ENCODE results near the gene PPP3CA.

PPP3CA gene

GRCh38 chr4:101329592-101329991 is 17.7 kb downstream of the PPP3CA start:
- no peak for DNase-seq

GRCh38 chr4:101328063-101328602 is 19.2 kb downstream of the PPP3CA start:
- DNase-seq, result no peak

- no peak for DNase-seq
These were observed 20.8 kb downstream of the PPP3CA start for GRCh38 chr4:101326576-101326975.

GRCh38 chr4:101322743-101323142 is 24.6 kb downstream of the PPP3CA start:
- DNase-seq, result no peak

GRCh38 chr4:101321481-101322042 is 25.8 kb downstream of the PPP3CA start:
- DNase-seq, result no peak

GRCh38 chr4:101315786-101316185 is 31.5 kb downstream of the PPP3CA start:
- DNase-seq, result no peak

GRCh38 chr4:101315041-101315440 is 32.3 kb downstream of the PPP3CA start:
- no peak for DNase-seq

GRCh38 chr4:101309925-101310324 is 37.4 kb downstream of the PPP3CA start:
- DNase-seq, result no peak

- no peak for DNase-seq
These were observed 39.4 kb downstream of the PPP3CA start for GRCh38 chr4:101307899-101308298.

GRCh38 chr4:101306764-101307615 is 40.3 kb downstream of the PPP3CA start:
- DNase-seq, result no peak

GRCh38 chr4:101306225-101306624 is 41.1 kb downstream of the PPP3CA start:
- peak; percentile 33 for DNase-seq

GRCh38 chr4:101304916-101305315 is 42.4 kb downstream of the PPP3CA start:
- DNase-seq, result peak; percentile 34

- DNase-seq, result no peak
These were observed 47.3 kb downstream of the PPP3CA start for GRCh38 chr4:101299899-101300540.

- DNase-seq, result no peak
These were observed 48.3 kb downstream of the PPP3CA start for GRCh38 chr4:101299021-101299420.

GRCh38 chr4:101295691-101296090 is 51.6 kb downstream of the PPP3CA start:
- DNase-seq, result no peak

GRCh38 chr4:101294597-101294996 is 52.7 kb downstream of the PPP3CA start:
- DNase-seq, result no peak

GRCh38 chr4:101292901-101293300 is 54.4 kb downstream of the PPP3CA start:
- no peak for DNase-seq

GRCh38 chr4:101292214-101292613 is 55.1 kb downstream of the PPP3CA start:
- no peak for DNase-seq

- DNase-seq, result no peak
These were observed 56.1 kb downstream of the PPP3CA start for GRCh38 chr4:101291198-101291597.

- no peak for DNase-seq
These were observed 56.7 kb downstream of the PPP3CA start for GRCh38 chr4:101290654-101291053.

GRCh38 chr4:101289306-101289705 is 58.0 kb downstream of the PPP3CA start:
- no peak for DNase-seq

GRCh38 chr4:101288365-101289145 is 58.8 kb downstream of the PPP3CA start:
- no peak for DNase-seq

- no peak for DNase-seq
These were observed 60.0 kb downstream of the PPP3CA start for GRCh38 chr4:101287324-101287723.
